Measurements from ENCODE around the gene ZCCHC14.
"Not testable (repeated sequence)": the region's sequence is repeated elsewhere in the genome, so short reads cannot be mapped to it uniquely, and the experiment has no call there.

ZCCHC14 gene

GRCh38 chr16:87380403-87380802 is 112.4 kb downstream of the ZCCHC14 start:
- H3K4me3 ChIP-seq (ENCODE audit: low read length) = no peak overlapping the region
- 0 out of 2 replicates have a peak, but pooled peaks cover 3% of the 10 kb centered on the region for H3K36me3 ChIP-seq (ENCODE audit: insufficient read depth, low read depth, low read length)
- no peaks in the 10 kb centered on the region for H3K27me3 ChIP-seq (ENCODE audit: insufficient read depth, low read length)
- no peak overlapping the region for H3K27ac ChIP-seq (ENCODE audit: low read length)
- H3K4me1 ChIP-seq (ENCODE audit: insufficient read depth, low read length) = no peaks in the 10 kb centered on the region; the same call in 1 of the 2 replicates
- no peaks in the 10 kb centered on the region; the same call in 1 of the 2 replicates for H3K9me3 ChIP-seq (ENCODE audit: insufficient read depth, low read depth, low read length)
- H3K9ac ChIP-seq (ENCODE audit: low read depth, low read length) = no peak overlapping the region

GRCh38 chr16:87379312-87379752 is 113.5 kb downstream of the ZCCHC14 start:
- H3K36me3 ChIP-seq (ENCODE audit: insufficient read depth, low read depth, low read length); H3K9ac ChIP-seq (ENCODE audit: low read depth, low read length); H3K27me3 ChIP-seq (ENCODE audit: insufficient read depth, low read length); H3K9me3 ChIP-seq (ENCODE audit: insufficient read depth, low read depth, low read length); H3K27ac ChIP-seq (ENCODE audit: low read length); H3K4me3 ChIP-seq (ENCODE audit: low read length); H3K4me1 ChIP-seq (ENCODE audit: insufficient read depth, low read length): not testable (repeated sequence)

- Histone ChIP-seq H3K4me3 (ENCODE audit: low read length) (no peak overlapping the region), H3K9ac (ENCODE audit: low read depth, low read length) (no peak overlapping the region), H3K27ac (ENCODE audit: low read length) (no peak overlapping the region), H3K4me1 (ENCODE audit: insufficient read depth, low read length) (no peaks in the 10 kb centered on the region; the same call in 1 of the 2 replicates), H3K36me3 (ENCODE audit: insufficient read depth, low read depth, low read length) (0 out of 2 replicates have a peak, but pooled peaks cover 3% of the 10 kb centered on the region), H3K9me3 (ENCODE audit: insufficient read depth, low read depth, low read length) (no peaks in the 10 kb centered on the region; the same call in 1 of the 2 replicates), H3K27me3 (ENCODE audit: insufficient read depth, low read length) (no peaks in the 10 kb centered on the region)
These were observed 116.2 kb downstream of the ZCCHC14 start for GRCh38 chr16:87376660-87377059.

GRCh38 chr16:87375426-87376135 is 117.2 kb downstream of the ZCCHC14 start:
- no peak overlapping the region for H3K4me3 ChIP-seq (ENCODE audit: low read length)
- 0 out of 2 replicates have a peak, but pooled peaks cover 3% of the 10 kb centered on the region for H3K36me3 ChIP-seq (ENCODE audit: insufficient read depth, low read depth, low read length)
- no peaks in the 10 kb centered on the region for H3K4me1 ChIP-seq (ENCODE audit: insufficient read depth, low read length)
- H3K9me3 ChIP-seq (ENCODE audit: insufficient read depth, low read depth, low read length) = no peaks in the 10 kb centered on the region; the same call in 1 of the 2 replicates
- no peak overlapping the region for H3K27ac ChIP-seq (ENCODE audit: low read length)
- H3K9ac ChIP-seq (ENCODE audit: low read depth, low read length) = no peak overlapping the region
- H3K27me3 ChIP-seq (ENCODE audit: insufficient read depth, low read length) = no peaks in the 10 kb centered on the region

GRCh38 chr16:87374313-87374712 is 118.5 kb downstream of the ZCCHC14 start:
- Histone ChIP-seq H3K9ac (ENCODE audit: low read depth, low read length) (no peak overlapping the region), H3K4me1 (ENCODE audit: insufficient read depth, low read length) (0 out of 2 replicates have a peak, but pooled peaks cover 2% of the 10 kb centered on the region), H3K36me3 (ENCODE audit: insufficient read depth, low read depth, low read length) (0 out of 2 replicates have a peak, but pooled peaks cover 3% of the 10 kb centered on the region), H3K4me3 (ENCODE audit: low read length) (no peak overlapping the region), H3K9me3 (ENCODE audit: insufficient read depth, low read depth, low read length) (no peaks in the 10 kb centered on the region; the same call in 1 of the 2 replicates), H3K27ac (ENCODE audit: low read length) (no peak overlapping the region), H3K27me3 (ENCODE audit: insufficient read depth, low read length) (no peaks in the 10 kb centered on the region)

- no peaks in the 10 kb centered on the region for H3K9me3 ChIP-seq (ENCODE audit: insufficient read depth, low read depth, low read length)
- no peak overlapping the region for H3K9ac ChIP-seq (ENCODE audit: low read depth, low read length)
- no peaks in the 10 kb centered on the region for H3K27me3 ChIP-seq (ENCODE audit: insufficient read depth, low read length)
- no peak overlapping the region for H3K27ac ChIP-seq (ENCODE audit: low read length)
- no peaks in the 10 kb centered on the region for H3K36me3 ChIP-seq (ENCODE audit: insufficient read depth, low read depth, low read length)
- 0 out of 2 replicates have a peak, but pooled peaks cover 3% of the 10 kb centered on the region for H3K4me1 ChIP-seq (ENCODE audit: insufficient read depth, low read length)
- no peak overlapping the region for H3K4me3 ChIP-seq (ENCODE audit: low read length)
These were observed 120.5 kb downstream of the ZCCHC14 start for GRCh38 chr16:87372305-87372704.

- no peaks in the 10 kb centered on the region for H3K36me3 ChIP-seq (ENCODE audit: insufficient read depth, low read depth, low read length)
- no peak overlapping the region for H3K9ac ChIP-seq (ENCODE audit: low read depth, low read length)
- no peak overlapping the region for H3K27ac ChIP-seq (ENCODE audit: low read length)
- no peaks in the 10 kb centered on the region for H3K9me3 ChIP-seq (ENCODE audit: insufficient read depth, low read depth, low read length)
- 0 out of 2 replicates have a peak, but pooled peaks cover 3% of the 10 kb centered on the region for H3K4me1 ChIP-seq (ENCODE audit: insufficient read depth, low read length)
- no peak overlapping the region for H3K4me3 ChIP-seq (ENCODE audit: low read length)
- H3K27me3 ChIP-seq (ENCODE audit: insufficient read depth, low read length) = no peaks in the 10 kb centered on the region
These were observed 121.5 kb downstream of the ZCCHC14 start for GRCh38 chr16:87371261-87371866.

GRCh38 chr16:87369796-87370719 is 122.8 kb downstream of the ZCCHC14 start:
- no peaks in the 10 kb centered on the region for H3K27me3 ChIP-seq (ENCODE audit: insufficient read depth, low read length)
- H3K9ac ChIP-seq (ENCODE audit: low read depth, low read length) = no peak overlapping the region
- no peak overlapping the region for H3K4me3 ChIP-seq (ENCODE audit: low read length)
- no peaks in the 10 kb centered on the region for H3K9me3 ChIP-seq (ENCODE audit: insufficient read depth, low read depth, low read length)
- H3K27ac ChIP-seq (ENCODE audit: low read length) = no peak overlapping the region
- H3K36me3 ChIP-seq (ENCODE audit: insufficient read depth, low read depth, low read length) = no peaks in the 10 kb centered on the region
- 0 out of 2 replicates have a peak, but pooled peaks cover 3% of the 10 kb centered on the region for H3K4me1 ChIP-seq (ENCODE audit: insufficient read depth, low read length)

- Histone ChIP-seq H3K36me3 (ENCODE audit: insufficient read depth, low read depth, low read length) (no peaks in the 10 kb centered on the region), H3K27ac (ENCODE audit: low read length) (no peak overlapping the region), H3K4me1 (ENCODE audit: insufficient read depth, low read length) (0 out of 2 replicates have a peak, but pooled peaks cover 3% of the 10 kb centered on the region)
These were observed 123.6 kb downstream of the ZCCHC14 start for GRCh38 chr16:87369117-87369765.

GRCh38 chr16:87368029-87368770 is 124.6 kb downstream of the ZCCHC14 start:
- Histone ChIP-seq H3K4me1 (ENCODE audit: insufficient read depth, low read length) (0 out of 2 replicates have a peak, but pooled peaks cover 3% of the 10 kb centered on the region), H3K27me3 (ENCODE audit: insufficient read depth, low read length) (no peaks in the 10 kb centered on the region), H3K36me3 (ENCODE audit: insufficient read depth, low read depth, low read length) (no peaks in the 10 kb centered on the region), H3K9ac (ENCODE audit: low read depth, low read length) (no peak overlapping the region), H3K27ac (ENCODE audit: low read length) (no peak overlapping the region), H3K9me3 (ENCODE audit: insufficient read depth, low read depth, low read length) (no peaks in the 10 kb centered on the region), H3K4me3 (ENCODE audit: low read length) (no peak overlapping the region)

More at GRCh38 chr16:87369117-87369765, 123.6 kb downstream of the ZCCHC14 start:
- H3K9ac ChIP-seq (ENCODE audit: low read depth, low read length) = no peak overlapping the region
- H3K4me3 ChIP-seq (ENCODE audit: low read length) = no peak overlapping the region
- H3K9me3 ChIP-seq (ENCODE audit: insufficient read depth, low read depth, low read length) = no peaks in the 10 kb centered on the region
- no peaks in the 10 kb centered on the region for H3K27me3 ChIP-seq (ENCODE audit: insufficient read depth, low read length)

Measured in iPS-20b (cell line).